GM21576 (cell line): Measurements from ENCODE around the gene HNRNPL.
"Not testable (repeated sequence)": the region's sequence is repeated elsewhere in the genome, so short reads cannot be mapped to it uniquely, and the experiment has no call there.

ENCODE experiments used
- ATAC-seq: cut with Tn5 transposase; IDR thresholded peaks from one replicate; pipeline ENCODE4 v1.9.1; 2021; ENCODE audit warnings: mild to moderate bottlenecking, moderate library complexity; ENCODE audit not compliant: unreplicated experiment

The HNRNPL gene

DNA sequence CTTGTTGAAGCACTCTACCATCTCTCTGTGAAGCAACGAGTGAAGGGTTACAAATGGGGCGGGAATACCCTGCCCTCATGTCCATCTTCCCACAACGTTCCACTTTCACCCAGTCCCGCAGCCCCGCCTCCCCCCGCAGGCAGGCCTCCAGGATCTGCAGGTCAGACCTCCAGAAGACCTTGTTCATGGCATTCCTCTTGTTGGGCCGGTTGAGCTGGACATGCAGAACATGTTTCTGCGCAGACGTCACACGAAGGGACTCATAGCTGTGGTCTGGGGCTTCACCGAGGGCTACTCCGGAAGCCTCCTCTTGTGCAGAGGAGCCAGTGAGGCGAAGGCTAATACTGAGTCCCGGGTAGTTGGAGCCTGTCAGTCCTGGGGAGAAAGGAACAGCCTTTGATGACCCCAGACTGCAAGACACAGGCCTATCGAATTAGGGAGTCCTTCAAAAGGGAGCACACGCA lies 18.6 kb downstream of the HNRNPL start:
- ATAC-seq: peak; percentile 42

DNA sequence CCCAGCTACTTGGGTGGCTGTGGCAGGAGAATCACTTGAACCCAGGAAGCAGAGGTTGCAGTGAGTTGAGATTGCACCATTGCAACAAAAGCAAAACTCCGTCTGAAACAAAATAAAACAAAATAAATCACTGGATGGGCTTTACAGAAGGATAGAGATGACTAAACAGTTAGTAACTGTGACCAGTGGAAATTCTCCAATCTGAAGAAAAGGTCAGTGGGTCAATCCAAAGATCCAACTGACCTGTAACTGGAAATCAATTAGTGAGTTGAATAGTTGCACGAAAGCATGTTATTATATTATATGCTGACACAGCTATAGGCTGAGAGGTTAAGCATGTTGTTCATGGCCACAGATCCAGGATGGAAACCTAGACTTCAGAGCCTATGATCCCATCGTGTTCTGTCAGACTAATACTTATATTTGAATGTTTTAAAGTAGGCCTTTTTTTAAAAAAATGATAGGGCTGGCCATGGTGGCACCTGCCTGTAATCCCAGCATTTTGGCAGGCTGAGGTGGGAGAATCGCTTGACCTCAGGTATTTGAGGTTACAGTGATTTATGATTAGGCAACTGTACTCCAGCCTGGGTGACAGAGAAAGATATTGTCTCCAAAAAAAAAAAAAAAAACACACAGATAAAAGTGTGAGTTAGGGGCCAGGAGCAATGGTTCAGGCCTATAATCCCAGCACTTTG lies 19.6 kb downstream of the HNRNPL start:
- ATAC-seq: no peak

DNA sequence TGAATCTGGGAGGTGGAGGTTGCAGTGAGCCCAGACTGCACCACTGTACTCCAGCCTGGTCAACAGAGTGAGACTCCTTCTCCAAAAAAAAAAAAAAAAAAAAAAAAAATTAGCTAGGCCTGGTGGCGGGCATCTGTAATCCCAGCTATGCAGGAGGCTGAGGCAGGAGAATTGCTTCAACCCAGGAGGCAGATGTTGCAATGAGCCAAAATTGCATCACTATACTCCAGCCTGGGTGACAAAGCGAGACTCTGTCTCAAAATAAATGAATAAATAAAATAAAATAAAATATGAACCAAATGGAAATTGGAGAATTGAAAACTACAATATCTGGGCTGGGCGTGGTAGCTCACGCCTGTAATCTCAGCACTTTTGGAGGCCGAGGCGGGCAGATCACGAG lies 20.6 kb downstream of the HNRNPL start:
- ATAC-seq: not testable (repeated sequence)

- no peak for ATAC-seq
These were observed 22.8 kb downstream of the HNRNPL start for GRCh38 chr19:38826856-38827551.

DNA sequence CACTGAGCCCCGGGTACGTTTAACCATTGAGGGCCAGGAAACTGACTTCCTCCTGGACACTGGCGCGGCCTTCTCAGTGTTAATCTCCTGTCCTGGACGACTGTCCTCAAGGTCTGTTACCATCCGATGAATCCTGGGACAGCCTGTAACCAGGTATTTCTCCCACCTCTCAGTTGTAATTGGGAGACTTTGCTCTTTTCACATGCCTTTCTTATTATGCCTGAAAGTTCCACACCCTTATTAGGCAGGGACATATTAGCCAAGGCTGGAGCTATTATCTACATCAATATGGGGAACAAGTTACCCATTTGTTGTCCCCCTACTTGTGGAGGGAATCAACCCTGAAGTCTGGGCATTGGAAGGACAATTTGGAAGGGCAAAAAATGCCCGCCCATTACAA lies 23.9 kb downstream of the HNRNPL start:
- not testable (repeated sequence) for ATAC-seq

GRCh38 chr19:38821230-38821825 lies 28.5 kb downstream of the HNRNPL start:
- not testable (repeated sequence) for ATAC-seq

DNA sequence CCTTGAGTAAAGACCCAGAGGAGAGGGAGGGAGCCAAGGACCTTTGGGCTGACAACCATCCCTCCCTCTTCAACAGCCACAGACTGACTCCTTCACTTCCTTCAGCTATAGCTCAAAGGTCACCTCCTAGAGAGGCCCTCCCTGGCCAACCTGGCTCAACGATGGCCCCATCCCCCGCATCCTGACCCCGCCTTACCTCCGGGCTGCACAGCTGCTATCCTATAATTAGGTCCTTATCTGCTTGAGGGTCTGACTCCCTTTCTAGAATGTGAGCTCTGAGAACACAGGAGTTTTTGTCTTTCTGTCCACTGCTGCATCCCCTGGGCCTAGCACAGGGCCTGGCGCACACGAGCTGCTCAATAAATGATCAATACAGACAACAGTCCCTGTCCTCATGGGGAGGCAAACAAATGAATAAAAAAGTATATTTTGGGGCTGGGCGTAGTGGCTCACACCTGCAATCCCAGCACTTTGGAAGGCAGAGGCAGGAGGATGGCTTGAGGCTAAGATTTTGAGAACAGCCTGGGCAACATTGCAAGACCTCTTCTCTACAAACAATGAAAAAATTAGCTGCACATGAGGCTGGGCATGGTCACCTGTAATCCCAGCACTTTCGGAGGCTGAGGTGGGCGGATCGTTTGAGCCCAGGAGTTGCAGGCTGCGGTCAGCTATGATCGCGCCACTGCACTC lies 30.4 kb downstream of the HNRNPL start:
- no peak for ATAC-seq

GRCh38 chr19:38817081-38817480 lies 32.7 kb downstream of the HNRNPL start:
- ATAC-seq: no peak

DNA sequence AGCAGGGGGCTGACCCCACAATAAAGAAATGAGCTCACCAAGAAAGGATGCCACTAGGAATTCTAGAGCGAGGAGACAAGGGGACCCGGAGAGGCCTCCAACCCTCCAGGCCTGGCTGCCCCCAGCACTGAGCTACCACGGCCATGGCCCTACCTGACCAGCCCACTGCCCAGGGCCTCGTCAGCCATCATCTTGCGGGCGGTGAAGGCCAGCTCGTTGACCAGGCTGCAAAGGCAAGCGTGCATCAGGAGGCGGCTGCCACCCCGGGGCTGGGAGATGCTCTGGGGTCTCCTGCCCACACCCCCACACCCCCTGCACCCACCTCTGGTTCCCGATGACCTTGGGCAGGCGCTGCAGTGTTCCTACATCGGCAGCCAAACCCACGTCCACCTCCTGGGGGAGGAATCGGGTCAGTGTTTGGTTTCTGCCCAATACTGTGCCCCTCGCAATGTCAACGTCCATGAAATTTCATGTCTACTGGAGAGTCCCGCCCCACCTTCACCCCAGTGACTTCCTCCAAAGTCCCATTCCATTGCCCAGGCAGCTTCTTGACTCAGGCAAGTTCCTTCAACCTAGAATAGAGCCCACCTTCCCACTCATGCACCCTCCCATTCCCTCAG lies 33.5 kb downstream of the HNRNPL start:
- ATAC-seq: no peak

- no peak for ATAC-seq
These were observed 34.5 kb downstream of the HNRNPL start for GRCh38 chr19:38815059-38816001.

- ATAC-seq: not testable (repeated sequence)
These were observed 35.9 kb downstream of the HNRNPL start for GRCh38 chr19:38813932-38814331.

DNA sequence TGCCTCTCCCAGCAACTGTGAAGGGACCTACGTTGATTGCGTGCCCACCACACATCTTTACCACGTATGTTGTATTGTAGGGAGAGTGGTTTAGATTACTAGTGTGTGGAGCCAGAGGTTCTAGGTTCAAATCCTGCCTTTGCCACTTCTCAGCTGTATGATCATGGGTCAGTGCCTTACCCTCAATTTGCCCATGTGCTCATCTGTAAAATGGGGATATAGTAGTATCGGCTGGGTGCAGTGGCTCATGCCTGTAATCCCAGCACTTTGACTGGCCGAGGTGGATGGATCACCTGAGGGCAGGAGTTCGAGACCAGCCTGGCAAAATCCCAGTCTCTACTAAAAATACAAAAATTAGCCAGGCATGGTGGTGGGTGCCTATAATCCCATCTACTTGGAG lies 36.5 kb downstream of the HNRNPL start:
- ATAC-seq: no peak

DNA sequence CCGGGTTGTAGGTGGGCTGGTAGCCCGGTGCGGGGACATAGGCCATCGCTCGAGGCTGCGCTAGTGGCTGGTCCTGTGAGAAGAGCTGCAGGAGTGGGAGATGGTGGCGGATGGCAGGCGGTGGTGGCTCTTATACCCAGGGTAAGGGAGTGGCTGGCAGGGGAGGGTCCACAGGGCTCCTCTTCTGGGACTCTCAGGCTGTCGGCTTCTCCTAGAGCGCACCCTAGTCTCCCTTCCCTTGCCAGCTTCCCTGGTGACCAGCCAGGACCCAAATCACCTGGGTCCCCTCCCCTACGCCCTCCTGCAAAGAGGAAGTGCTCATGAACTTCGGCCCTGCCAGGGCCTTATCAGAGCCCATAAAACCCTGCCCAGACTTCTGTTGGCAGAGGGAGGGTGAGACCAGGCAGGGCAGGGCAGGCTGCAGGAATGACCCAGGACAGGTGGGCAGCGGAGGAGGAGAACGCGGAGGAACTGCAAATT lies 36.9 kb downstream of the HNRNPL start, which contains the start of gene LGALS4:
Gene LGALS4, minus strand, starts transcription at position 105 of the 480 bp plus-strand sequence. Its CDS starts 59 bp downstream, at position 46.
- no peak for ATAC-seq

DNA sequence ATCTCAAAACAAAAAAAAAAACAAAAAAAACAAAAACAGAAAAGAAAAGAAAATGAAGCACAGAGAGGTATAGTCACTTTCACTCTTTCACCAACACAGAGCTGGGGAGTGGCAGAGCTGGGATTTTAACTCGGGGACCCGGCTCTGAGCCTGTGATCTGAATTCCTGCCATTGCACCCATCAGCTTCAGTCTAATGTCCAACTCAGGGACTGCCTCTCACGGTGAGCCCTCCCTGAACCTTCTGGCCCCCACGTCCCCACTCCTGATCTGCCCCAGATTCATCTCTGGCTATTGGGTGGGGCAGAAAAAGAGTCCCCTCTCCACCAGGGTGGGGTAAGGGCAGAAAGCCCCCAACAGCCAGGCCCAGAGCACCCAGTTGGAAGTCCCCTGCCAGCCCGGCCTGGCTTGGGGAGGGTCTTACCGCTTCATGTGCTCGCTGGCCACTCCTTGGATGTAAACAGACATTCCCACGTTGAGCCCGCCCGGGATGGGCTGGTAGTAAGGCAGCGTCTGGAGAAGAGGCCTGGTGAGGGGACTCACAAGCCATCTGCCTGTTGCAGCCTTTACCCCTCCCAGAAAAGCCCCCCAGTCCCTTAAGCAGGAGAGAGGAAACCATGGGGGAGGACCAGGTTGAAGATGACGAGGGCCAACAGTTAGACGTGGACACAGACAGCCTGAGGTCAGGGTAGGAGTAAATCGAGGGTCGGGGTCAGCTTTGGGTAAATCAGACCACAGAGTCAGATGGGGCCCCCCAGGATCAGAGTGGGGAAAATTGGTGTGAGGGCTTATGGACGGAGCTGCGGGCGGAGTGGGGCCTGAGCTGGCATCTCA lies 37.6 kb downstream of the HNRNPL start:
- no peak for ATAC-seq

GRCh38 chr19:38809592-38810252 lies 40.1 kb downstream of the HNRNPL start:
- ATAC-seq: no peak

DNA sequence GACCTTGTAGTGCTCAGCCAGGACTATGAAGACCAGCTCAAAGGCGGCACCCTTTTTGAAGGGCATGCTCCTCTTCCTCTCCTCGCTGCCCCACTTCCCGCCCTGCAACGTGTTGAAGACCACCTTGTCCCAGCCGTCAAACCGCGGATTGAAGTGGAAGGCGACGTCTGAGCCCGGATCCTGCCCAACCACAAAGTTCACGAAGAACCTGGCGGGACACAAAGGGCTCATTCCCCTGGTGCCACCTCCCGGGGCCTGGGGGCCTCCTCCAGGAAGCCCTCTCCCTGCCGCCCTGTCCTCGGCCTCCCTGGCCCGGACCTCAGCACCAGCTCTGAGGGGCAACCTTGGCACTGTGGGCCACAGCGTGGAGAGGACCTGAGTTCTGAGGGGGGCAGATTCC lies 41.0 kb downstream of the HNRNPL start:
- ATAC-seq: no peak

- not testable (repeated sequence) for ATAC-seq
These were observed 42.2 kb downstream of the HNRNPL start for GRCh38 chr19:38807374-38808098.
